Endometrial microvascular endothelial cells (primary cell): Measurements from ENCODE around the gene BIN1. TPM values are rescaled to one million over a fixed set of nuclear protein-coding genes. Genes with fewer than 3 reads are reported as not detected.
"Not testable (repeated sequence)": the region's sequence is repeated elsewhere in the genome, so short reads cannot be mapped to it uniquely, and the experiment has no call there.

Source experiments
- in situ Hi-C: cut with HindIII; loops from 2 replicates; pipeline ENCODE4 v1.10.0; 2017; ENCODE audit warnings: low sequenced_read_pairs, low pct_unique_long_range_greater_than_20kb; ENCODE audit errors: inconsistent ontology term
- total RNA-seq: library from RNA; depleted of rRNA; stranded (reverse); fragments of >200 nt; gene quantifications from one replicate; pipeline ENCODE4 v1.2.3, GENCODE V29; 2015; ENCODE audit errors: inconsistent ontology term

The BIN1 gene
- total RNA-seq, 1 donor from 2014 or later = 31.5 TPM

DNA sequence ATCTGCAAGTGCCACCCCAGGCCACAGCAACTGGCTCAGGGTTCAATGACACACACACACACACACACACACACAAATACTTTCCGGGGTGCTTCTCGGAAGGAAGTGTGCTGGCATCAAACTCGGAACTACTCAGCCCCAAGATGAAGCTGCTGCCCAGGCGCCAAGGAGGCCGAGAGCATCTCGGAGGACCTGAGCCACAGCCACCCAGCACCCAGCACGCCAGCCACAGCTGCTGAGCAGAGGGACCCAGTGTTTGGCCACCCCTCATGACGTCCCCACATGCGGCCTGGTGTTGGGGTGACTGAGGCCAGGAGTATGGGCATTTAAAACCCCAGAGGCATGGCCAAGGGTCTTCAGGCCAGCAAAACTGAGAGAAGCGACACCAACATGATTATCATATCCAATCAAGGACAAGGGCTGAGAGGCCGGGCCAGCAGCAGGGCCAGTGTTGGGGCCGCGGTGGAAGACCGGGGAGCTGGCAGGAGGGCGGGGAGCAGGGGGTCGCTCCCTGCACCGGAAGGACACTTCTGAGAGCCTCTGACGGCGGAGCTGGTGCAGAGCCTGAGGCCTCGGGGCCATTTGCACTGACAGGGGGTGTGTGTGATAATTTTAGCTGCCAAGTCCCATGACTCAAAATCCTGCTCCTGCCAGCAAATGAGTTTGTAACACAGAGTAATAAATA, 61.8 kb downstream of the BIN1 start:
- in situ Hi-C loops = no loop called here

DNA sequence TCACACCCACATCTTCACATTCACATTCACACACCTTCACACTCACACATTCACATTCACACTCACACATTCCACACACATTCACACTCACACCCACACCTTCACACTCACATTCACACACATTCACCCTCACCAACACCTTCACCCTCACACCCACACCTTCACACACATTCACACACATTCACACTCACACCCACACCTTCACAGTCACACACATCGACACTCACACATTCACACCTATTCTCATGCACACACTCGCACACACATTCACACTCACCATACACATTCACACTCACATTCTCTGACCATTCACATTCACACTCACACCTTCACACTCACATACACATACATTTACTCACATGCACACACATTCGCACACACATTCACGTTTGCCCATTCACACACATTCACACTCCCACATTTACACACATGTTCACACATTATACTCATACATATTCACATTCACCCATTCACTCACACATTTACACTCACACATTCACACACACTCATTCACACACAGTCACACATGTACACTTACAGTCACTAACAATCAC, 62.7 kb downstream of the BIN1 start:
- in situ Hi-C loops = no loop called here

DNA sequence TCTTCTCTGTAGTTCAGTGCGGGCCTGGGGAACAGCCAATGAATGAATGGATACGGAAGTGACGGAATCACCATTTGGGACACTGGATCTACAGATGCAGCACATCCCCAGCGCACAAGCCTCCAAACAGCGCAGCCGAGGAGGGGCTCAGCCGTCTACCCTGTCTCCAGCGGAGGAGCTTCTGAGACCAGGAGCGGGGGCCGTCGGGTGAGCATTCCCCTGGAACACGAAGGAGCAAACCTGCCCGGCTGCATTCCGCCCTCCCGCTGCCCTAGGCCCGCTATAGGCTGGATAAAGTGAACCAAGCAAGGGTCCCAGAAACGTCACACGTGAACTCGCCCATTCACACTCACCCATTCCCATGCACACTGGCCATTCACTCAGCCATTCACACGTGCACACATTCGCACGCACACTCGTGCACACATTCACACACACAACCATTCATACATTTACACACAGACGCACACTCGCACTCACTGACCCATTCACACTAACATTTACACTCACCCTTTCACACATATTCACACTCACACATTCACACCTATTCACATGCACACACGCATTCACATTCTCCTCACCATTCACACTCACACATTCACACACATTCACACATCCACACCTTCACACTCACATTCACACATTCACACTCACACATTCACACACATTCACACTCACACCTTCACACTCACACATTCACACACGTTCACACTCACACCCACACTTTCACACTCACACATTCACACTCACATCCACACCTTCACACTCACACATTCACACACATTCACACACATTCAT, 63.4 kb downstream of the BIN1 start:
- in situ Hi-C loops = no loop called here

DNA sequence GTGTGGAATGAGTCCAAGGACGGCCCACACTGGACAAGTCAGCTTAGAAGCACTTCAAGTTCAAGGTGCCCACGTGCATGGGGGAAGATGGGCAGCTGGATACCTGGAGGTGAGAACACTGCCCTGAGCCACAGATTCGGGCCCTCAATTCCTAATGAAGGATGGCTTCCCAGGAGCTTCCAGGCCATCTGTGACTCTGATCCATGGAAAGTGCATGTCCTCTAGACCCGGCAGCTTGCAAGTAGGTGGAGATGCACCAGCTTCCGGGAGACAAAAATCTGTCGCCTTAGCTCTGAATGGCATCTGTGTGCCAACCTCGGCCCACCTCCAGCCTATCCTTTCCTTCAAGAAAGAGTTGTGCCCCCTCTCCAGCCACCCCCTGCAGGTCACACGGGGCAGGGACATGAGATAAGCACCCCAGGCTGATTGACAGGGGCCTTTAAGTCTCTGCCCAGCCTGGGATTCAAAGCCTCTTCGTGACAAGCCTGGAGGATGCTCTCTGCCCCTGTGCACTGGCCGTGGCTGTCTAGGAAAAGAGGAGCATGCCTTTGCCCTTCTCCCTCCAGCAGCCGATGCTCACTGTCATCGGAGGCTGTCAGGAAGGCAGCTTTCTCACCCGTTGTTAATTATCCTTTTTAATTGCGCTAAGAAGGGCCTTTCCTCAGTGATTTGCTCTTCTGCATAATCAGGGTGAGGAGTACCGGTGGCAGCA, 65.5 kb downstream of the BIN1 start:
- in situ Hi-C loops = no loop called here

DNA sequence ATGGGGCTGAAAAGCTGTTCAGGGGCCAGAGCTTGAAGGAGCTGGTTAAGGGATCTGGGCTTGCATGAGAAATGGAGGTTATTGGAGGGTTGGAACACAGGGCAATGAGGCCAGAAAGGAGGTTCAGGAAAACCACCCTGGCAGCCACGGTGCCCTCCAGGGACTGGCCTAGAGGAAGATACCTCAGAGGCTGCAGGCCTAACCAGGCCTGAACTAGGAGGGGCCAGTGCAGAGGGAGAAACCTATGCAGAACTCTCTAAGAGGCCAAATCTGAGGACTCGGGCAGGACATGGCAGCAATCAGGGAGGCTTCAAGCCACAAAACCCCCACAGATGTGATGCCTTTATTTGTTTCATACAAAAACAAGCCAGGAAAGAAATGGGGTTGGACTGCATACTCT, 66.8 kb downstream of the BIN1 start:
- in situ Hi-C loops = no loop called here

DNA sequence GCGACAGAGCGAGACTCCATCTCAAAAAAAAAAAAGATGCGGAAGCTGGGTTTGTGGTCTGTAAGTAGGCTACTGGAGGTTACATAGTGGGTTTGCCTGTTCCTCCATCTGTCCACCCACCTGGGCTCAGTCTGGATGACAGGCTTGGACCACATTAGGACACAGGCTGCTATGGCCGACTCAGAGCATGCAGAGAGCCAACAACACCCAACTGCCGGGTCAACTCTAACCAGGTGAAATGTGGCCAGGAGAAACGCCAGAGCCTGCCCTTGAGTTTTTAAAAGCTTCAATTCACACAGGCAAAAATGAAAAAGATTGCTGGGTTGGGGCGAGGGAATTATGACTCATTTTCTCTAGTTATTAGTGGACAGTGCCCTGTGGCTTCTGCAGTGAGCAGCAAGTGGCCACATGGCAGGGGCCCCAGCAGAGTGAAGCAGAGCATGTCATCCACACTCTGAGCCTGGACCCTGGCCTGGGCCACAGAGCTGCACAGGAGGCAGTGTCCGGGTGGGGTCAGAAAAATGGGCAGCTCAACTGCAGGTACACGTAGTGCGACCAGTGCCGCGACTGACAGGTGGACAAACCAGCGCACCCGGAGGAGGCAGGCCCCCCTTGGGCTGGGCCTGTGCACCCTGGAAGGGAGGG, 67.4 kb downstream of the BIN1 start:
- in situ Hi-C loops = no loop called here

DNA sequence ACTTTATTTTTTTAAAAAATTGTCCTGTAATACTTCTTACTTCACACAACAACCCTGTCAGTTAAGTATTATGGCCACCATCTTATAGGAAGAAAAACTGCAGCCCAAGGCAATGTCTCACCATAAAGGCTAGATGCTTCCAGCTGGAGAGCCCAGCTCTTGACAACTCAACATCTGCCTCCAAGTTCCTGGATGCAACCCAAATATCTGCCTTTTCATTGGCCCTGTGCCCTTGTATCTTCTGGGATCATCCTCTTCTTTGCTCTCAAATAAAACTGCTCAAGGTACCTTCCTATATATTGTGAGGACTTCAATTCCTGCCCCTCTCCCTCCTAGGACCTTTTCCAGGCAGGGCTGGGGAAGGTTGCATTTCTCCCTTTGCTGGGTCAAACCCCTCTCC, 69.5 kb downstream of the BIN1 start:
- in situ Hi-C loops = no loop called here

DNA sequence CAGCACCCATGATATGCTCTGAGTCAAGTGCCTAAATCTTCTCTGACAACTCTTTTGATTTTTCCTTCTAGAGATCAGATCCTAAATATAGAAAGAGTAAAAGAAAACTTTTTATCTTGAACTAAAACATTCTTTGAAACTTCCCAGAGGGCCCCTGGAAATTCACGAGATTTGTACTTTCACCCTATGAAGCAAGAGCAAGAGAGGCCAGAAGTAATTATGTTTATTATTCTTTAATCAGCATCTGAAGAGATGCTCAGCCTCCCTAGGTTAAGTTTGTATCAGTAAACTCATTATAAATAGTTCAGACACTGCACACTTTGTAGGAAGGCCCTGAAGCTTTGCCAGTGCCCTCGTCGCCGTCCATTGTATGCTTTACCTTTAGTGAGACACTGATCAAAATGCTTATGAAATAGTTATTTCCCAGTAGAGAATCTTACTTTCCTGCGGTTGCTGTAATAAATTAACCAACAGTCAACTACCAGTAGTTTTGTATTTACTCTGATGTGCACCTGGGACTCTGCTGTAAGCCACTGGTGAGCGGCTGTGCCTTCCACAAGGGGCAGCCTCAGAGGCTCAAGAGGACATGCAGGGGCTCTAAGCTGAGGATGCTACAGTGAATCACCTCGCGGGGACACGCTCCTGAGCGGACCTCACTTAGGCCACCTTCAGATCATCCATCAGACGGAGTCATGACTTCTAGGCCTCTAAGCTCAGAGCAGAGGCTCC, 71.9 kb downstream of the BIN1 start:
- in situ Hi-C loops = no loop called here

DNA sequence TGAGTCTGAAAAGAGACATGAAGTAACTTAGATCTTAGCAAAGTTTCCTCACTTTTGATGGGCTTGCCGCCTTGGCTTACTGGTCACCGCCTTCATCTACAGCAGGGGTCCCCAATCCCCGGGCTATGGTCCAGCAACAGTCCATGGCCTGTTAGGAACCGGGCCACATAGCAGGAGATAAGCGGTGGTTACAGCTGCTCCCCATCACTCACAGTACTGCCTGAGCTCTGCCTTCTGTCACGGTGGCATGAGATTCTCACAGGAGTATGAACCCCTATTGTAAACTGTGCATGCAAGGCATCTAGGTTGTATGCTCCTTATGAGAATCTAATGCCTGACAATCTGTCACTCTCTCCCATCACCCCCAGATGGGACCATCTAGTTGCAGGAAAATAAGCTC, 72.9 kb downstream of the BIN1 start:
- in situ Hi-C loops = no loop called here

DNA sequence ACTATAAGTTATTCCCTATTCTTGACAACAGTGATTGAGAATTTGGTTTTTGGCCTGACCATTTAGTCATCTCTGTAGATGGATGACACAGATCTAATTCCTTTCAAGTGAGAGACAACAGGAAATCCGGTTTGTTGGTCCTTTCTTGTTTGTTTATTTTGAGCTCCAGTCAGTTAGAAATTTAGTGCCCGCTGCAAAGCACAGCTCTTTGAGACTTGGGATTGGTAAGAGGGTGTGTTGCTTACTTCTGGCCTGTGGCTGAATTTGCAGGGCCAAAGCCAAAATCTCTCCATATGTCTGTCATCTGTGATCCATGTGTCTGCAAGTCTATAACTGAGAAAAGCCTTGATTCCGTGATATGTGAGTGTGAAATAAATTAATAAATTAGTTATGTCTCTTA, 74.3 kb downstream of the BIN1 start:
- in situ Hi-C loops = no loop called here

DNA sequence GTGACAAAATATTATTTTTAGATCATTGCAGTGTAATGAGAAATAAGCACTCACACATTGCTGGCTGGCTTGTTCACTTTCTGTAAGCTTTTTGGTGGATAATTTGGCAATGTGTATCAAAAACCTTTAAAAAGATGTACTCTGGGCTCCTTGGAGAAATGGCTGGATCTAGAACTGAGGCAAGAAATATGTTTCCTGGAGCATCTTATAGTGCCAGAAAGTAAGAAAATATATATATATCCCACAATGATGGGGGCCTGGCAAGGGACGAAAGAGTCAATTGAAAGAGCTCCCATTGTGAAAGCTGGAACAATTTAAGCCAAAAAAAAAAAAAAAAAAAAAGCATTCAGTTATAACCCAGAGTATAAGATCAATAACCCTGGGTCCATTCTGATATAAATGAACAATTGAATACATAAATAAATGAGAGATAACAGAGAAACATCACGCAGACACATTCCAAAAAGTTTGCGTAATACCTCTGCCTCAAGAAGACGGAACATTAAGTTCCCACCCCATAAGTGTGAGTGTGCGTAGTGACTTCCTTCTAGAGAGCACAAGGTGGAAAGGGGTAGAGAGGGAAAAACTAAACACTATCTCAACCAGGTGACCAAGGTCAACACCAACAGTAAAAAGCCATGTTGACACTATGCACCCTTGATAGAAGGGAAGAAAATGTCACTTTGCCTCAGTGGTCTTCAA, 77.5 kb downstream of the BIN1 start:
- in situ Hi-C loops = no loop called here

DNA sequence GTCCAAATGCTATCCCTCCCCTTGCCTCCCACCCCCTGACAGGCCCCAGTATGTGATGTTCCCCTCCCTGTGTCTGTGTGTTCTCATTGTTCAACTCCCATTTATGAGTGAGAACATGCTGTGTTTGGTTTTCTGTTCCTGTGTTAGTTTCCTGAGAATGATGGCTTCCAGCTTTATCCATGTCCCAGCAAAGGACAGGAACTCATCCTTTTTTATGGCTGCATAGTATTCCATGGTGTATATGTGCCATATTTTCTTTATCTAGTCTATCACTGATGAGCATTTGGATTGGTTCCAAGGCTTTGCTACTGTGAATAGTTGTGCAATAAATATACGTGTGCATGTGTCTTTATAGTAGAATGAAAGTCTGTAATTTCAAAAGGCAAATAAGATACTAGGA, 78.2 kb downstream of the BIN1 start:
- in situ Hi-C loops = not testable (repeated sequence)

DNA sequence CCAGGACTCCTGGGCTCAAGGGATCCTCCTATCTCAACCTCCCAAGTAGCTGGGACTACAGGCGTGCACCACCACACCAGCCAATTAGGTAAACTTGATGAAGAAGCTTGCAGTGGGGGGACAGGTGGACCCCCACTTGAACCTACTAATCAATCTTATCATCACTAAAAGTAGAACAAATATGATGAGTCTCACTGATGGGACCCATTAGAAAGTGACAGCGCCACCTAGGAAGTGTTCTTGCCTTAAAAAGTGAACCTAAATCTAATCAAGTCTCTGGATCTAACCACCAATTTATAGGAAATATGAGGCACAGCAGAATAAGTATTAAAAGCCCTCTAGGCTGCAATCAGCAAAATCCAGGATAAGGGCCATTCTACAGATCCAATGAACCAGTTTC, 79.2 kb downstream of the BIN1 start:
- in situ Hi-C loops = no loop called here

DNA sequence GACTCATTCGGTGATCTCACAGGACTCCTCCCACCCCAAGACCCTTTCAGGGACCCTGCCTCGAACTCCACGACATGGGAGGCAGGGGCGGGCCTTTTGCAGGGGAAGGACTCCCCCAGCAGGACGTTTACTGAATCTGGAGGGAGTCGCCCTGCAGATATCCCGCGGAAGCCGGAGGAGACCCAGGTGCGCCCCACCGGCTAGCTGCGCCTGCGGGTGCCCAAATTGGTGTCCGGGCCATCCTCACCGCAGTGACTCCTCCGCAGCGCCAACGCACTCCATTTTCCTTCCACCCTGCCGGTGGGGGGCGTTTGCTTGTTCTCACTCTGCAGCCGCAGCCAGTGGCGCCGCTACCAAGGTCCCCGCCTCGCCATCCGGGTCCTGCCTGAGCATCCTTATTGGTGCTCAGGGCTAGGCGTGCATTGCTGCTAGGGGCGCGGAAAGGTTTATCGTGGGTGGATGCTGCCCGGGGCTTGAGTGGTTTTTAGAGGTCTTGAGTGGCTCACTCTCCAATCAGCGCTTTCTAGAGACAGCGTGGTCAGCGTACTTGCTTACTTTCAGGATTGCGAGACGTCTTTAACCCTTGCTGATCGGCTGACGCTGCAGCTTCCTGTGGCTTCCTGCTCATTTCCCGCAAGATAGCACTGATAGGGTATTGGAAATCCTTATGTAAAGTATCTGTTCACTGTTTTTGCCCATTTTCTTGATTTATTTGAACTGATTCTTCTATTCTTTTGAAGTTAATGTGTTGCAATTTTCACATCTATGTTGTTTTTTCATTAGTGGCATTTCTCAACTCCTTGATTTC, 81.4 kb downstream of the BIN1 start:
- in situ Hi-C loops = no loop called here

DNA sequence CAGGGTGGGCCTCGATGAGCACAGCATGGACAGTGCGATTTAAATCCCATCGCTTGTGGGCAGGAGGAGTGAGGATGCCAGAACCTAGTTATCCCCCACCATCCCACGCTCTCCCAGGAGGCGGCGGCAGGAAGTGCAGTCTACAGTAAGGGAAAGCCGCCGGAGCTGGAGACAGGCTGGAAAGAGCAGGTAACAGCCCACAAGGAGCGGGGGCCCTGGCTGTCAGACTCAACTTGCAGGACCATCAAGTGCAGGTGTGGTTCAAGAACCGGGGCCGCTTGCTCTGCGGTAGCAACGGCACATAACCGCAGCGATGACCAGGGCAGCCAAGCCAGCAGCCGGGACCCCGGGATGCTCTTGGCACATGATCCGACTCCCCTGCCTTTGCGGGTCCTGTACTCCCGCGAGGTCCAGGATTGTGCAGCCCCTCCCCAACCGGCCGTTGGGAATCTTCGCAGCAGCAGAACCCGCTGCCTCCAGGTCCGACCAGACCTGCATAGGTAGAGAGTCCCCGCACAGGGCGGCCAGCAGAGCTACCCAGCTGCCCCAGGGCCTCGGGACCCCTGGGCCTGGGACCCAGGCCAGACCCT, 82.1 kb downstream of the BIN1 start:
- in situ Hi-C loops = no loop called here

DNA sequence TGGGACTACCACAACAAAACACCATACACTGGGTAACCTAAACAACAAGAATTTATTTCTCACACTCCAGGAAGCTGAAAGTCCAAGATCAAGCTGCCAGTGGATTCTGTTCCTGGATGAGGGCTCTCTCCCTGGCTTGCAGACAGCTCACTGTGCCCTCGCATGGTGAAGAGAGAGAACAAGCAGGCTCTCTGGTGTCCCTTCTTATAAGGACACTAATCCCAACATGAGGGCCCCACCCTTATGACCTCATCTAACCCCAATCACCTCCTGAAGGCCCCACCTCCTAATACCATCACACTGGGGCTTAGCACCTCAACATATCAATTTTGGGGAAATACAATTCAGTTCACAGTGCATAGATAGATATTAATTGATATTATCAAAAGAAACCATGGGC, 83.5 kb downstream of the BIN1 start:
- in situ Hi-C loops = no loop called here

DNA sequence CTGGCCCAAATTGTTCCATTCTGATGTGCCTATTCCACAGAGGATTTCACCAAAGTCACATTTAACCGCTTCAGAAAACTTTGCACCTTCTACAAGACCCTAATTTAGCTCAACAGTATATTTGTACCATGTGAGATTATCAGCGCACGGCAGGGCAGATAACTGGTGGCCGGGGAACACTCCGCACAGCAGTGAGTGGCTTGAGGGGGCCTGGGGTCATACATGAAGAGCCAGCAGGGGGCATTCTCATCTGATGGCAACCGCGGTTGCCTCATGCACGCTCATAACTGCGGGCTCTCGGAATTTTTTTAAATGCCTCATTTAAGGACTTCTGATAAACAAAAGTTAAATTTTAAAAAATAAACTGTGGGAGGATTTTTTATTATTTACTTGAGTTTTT, 84.1 kb downstream of the BIN1 start:
- in situ Hi-C loops = no loop called here
